Embryonic facial prominence (tissue), 1 donor: ENCODE results near the gene CAMK2B.
"Not testable (repeated sequence)": the region's sequence is repeated elsewhere in the genome, so short reads cannot be mapped to it uniquely, and the experiment has no call there.

ENCODE experiments used
- DNase-seq: peaks from one replicate; pipeline ENCODE4 v3.0.0-alpha.2; 2016; ENCODE audit errors: extremely low spot score

CAMK2B gene

GRCh38 chr7:44172803-44173424 lies 152.5 kb downstream of the CAMK2B start:
- DNase-seq: no peak

- no peak for DNase-seq
Observed at GRCh38 chr7:44172352-44172751, 153.0 kb downstream of the CAMK2B start.

- DNase-seq: not testable (repeated sequence)
Observed at GRCh38 chr7:44171901-44172300, 153.5 kb downstream of the CAMK2B start.

DNA sequence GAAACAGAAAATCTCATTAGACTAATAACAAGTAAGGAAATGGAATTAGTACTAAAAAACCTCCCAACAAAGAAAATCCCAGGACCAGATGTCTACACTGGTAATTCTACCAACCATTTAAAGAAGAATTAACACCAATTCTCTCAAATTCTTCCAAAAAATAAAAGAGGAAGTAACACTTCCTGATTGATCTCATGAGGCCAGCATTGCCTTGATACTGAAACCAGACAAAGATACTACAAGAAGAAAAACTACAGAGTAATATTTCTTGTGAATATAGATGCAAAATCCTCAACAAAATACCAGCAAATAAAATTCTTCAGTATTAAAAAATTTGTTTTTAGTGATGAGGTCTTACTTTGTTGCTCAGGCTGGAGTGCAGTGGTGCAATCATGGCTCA lies 157.5 kb downstream of the CAMK2B start:
- no peak for DNase-seq
